ENCODE data around the gene NEGR1.
A peak's percentile ranks its signal among the peaks of the same experiment; 100 is the strongest.

Gene NEGR1

GRCh38 chr1:72023063-72023930 lies 259.0 kb downstream of the NEGR1 start:
- DNase-seq = no peak

DNA sequence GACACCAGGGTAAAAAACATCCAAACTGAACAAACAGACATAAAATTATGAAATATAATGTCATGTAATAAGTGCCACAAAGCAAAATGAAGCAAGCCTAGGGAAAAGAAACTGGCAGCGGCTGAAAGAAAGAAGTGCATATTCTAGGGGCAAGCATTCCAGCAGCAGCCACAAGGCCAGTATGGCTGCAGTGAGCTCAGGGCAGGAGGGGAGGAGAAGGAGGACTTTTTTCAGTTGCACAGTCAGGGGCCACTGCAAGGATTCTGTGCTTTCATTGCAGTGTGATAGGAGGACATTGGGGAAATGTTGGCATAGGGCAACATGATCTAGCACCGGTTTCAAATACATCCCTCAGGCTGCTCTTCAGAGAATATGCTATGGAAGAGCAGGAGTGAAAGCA lies 263.8 kb downstream of the NEGR1 start:
- no peak for DNase-seq

DNA sequence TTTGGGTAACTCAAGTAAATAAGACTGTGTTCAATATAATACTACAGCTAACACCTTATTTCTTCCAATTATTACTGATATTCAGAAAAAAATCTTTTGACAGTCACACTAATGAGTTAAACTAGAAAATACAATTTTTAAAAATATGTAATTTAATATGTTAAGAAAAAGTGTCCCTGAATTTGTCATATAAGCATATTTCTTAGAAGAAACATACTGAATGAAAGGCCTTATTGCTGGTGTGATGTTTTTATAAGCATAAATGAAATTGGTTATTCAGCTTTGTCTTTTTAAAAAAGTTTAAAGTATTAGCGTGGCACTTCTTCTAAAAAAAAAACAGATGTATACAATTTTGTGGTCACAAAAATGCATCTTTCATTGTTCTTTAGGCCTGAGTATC lies 267.3 kb downstream of the NEGR1 start:
- no peak for DNase-seq

- DNase-seq = no peak
Measured at GRCh38 chr1:72013161-72013560, 269.2 kb downstream of the NEGR1 start.

DNA sequence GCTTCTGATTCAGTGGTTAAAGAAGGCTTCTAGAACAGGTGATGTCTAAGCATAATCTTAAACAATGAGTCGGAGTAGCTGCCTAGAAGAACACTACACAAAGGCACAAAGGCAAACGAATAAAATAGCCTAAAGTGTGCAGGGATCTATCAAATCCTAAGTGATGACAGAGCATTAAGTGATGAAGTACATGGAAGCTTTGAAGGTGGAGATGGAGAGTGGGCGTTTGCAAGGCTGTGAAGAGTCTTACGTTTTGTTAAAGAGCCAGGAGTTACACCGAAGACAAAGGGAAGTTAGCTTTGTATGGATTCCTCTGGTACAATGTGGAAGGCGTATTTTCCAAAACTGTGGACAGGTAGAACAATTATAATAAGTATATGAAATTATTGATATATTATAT lies 270.6 kb downstream of the NEGR1 start:
- DNase-seq = no peak

DNA sequence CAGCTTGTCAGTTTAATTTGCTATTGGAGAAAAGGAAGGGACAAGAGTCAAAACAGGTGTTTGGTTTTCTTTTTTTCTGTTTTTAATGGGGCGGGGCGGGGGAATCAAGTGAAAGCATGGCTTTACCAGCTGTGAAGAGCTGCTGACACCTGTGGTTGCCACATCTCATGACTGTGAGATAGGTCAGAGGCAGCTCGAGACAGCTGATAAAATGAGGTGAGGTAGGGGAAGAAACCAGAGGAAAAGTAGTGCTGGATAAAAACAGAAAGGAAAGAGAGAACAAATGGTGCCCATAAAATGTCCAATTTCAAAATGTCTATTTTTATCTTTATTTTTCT lies 272.3 kb downstream of the NEGR1 start:
- DNase-seq = no peak

DNA sequence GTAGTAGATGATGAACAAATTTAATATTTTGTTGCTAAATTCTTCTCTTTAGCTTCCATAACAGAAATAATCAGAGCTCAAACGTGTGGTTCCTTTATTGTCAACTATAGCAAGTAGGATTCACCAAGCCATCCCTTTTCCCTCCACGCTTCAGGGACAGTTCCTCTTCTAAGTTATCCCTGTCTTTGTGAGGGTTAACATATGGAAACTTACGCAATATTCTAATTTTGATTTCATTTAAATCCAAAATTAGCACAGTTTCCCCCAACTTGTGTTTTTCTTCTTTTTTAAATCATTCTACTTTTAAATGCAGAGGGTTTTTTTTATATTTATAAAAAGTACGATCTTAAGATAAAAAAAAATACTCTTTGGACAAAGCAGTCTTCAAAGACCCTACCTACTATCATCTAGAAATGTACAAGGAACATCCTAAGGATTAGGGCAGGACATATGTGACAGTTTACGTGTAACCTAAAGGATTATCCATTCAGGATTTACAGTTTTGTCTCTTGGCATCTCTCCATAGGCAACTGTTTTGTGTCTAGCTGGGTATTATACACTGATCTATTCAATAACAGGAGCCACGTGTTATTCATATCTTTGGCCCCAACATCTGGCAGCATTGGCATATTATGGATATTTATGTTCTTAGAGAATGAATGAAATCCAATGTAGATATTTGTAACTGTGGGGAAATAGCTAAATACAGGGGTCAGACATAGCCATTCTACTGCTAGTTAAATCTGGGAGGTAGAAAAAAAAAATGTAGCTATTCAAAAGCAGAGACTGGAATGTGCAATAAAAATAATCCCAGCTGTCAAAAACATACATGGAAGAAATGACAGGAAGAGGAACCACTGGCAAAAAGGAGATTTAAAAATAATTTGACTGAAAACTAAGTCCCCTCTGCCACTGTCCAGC lies 272.9 kb downstream of the NEGR1 start:
- peak; percentile 24 for DNase-seq

DNA sequence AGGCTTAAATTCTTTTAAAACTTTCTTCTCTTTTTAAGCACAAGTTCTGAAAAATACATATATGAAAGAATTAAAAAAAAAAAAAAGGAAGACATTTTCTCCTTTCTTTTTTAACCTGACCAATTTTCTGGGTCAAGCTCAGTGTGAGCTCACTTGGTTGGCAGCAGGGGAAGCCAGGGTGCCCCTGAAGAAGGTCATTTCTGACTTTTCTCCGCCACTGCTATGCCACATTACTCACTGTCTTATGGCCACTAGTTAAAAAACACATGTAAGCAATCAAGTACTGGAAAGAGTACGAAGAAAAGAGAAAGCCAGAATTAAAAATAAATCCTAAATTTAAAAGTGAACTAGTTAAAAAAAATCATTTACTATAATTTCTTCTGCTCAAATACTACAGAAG lies 275.0 kb downstream of the NEGR1 start:
- peak; percentile 9 for DNase-seq

DNA sequence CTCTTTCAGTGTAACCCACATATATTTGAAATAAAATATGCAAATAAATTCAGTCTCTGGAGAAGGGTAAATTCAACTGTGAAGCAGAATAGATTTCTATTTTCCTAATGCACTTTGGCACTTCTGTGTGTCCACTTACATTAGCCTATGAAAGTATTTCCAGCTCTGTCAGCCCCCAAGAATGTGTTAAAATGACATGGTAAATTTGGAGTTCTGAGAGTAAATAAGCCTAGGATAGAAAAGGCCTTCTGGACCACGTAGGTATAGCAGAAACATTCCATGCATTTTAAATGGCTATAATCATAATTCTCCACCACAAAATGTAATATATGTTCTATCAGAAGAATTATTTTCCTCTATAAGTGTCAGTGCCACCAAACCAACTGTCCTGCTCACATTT lies 276.2 kb downstream of the NEGR1 start:
- DNase-seq = peak; percentile 83

DNA sequence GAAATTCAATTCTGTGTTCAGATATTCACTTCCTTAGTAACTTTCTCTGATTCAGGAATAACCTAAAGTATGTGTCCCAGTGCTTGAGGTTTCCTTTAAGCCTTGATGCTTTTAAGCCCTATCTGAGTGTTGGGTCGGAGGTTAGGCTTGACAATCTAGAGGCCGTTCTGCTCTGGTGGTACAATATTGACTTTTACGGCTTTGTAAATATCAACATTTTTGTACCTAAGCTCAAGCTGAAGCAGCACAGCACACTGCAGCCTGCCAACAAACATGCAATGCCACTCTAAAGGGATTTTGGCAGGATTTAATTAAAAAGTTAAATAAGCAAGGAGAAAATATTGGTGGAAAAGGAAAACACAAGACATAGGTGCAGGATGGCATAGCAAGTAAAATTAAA lies 279.2 kb downstream of the NEGR1 start:
- no peak for DNase-seq

GRCh38 chr1:72000809-72001208 lies 281.5 kb downstream of the NEGR1 start:
- no peak for DNase-seq

GRCh38 chr1:71994646-71995045 lies 287.7 kb downstream of the NEGR1 start:
- no peak for DNase-seq

DNA sequence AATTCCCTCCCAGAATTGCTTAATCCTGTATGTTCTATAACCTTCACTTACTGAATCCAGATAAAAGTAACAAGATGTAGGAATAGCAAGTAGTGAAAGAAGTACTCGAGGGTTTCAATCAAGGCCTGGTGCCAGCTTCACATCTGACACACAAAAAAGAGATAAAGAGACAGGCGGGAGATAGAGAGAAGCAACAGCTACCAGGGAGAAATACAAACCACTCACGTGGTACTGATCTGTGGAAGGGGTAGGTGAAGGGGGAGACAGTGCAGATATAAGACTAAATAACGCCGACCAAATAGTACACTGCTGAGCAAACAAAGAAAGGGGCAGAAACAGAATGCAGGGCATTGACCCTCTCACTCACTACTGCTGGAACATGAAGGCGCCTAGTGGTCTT lies 295.2 kb downstream of the NEGR1 start:
- DNase-seq = no peak

- DNase-seq = peak; percentile 7
Measured at GRCh38 chr1:71986160-71986559, 296.2 kb downstream of the NEGR1 start.

DNA sequence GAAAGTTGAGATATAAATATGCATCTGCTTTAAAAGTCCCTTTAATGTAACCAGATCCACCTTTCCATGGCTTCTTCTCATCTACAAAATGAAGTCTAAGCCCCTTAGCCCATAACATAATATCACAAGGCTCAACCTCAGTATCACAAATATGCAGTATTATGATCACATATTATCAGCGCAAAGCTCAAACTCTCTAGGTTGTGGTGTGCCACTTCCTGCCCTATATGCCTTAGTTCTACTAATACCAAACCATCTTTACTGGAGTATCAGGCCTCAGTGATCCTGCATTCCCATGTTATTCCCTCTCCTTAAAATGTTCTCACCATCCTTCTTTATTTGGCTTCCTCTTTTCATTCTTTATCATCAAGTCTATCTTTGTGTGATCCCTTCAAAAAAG lies 301.8 kb downstream of the NEGR1 start:
- no peak for DNase-seq

- no peak for DNase-seq
Measured at GRCh38 chr1:71979882-71980281, 302.5 kb downstream of the NEGR1 start.

DNA sequence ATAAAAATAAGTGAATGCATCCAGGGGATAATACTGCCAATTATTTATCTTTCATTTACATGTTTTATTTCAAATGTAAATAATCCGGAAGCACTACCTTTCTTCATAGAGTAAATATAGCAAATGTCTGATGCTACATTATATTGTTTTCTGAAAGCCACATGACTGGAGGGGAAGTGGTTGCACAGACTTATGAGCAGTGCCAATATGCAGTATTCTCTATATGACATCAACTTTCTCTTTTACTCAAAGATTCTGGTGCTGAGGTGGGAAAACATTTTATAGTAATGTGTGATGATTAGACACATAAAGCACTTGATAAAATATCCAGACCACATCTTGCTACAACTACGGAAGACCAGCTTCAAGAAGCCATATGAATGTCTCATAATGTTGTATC lies 314.7 kb downstream of the NEGR1 start:
- no peak for DNase-seq

GRCh38 chr1:71964188-71964587 lies 318.2 kb downstream of the NEGR1 start:
- DNase-seq = peak; percentile 20

DNA sequence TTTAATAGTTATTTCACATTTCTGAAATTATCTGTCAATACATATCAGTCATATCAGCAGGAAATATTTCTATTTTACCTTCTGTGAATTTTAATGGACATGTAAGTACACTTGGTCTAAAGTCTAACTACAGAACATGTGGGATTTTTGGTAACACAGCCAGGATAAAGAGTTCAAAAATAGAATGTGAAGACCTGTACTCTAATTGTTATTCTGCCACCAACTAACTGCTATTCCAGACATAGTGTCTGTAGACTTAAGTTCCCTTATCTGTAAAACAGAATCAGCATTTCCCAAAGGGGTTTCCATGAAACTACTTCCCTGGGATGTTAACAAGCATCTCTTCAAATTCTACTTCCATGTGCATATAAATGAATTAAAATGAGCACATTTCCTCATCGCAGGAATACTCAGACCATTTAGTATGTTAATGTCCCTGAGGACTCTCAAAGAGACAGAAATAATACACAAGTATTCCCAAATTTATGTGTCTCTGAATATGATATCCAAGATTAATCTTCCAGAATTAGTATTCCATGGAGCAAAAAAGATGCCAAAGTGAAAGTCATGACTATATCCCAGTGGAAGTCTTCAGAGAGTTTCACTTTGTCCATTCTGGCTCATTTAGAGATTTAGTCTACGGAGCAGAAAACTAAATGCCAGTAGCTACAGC lies 325.6 kb downstream of the NEGR1 start:
- no peak for DNase-seq

- no peak for DNase-seq
Measured at GRCh38 chr1:71950579-71950978, 331.8 kb downstream of the NEGR1 start.

GRCh38 chr1:71949681-71950080 lies 332.7 kb downstream of the NEGR1 start:
- DNase-seq = no peak

- DNase-seq = no peak
Measured at GRCh38 chr1:71948561-71948960, 333.8 kb downstream of the NEGR1 start.

DNA sequence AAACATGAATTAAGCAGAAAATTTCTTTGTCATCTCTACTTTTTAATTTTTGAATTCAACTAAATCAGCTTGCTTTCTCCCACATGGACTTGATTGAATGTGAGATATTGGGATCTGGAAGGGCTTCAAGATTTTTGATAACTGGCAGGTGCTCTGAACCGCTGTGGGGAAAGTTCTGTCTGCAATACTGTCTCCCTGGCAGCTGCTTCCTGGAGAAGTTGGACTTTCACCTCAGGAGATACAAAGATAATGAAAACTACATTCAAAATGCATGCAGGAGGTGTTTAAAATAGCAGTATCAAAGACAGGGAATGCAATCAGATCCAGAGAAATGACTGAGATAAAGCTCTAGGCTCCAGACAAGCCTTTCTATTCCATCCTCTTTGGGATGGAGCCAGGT lies 338.3 kb downstream of the NEGR1 start:
- DNase-seq = no peak
